GM12878 (cell line): ENCODE results near the gene PDE6C. TPM values are rescaled to one million over a fixed set of nuclear protein-coding genes. Genes with fewer than 3 reads are reported as not detected.

Experiments used
- ATAC-seq: fragments of 200-7000 bp; cut with Tn5 transposase; 3 replicates; pipeline ENCODE4 v1.9.1; 2020; ENCODE audit warnings: mild to moderate bottlenecking, moderate library complexity
- BruUV-seq: library from RNA; stranded (reverse); fragments of 400-500 nt; replicated peaks from 2 replicates; lab custom pipeline; 2021; lab: Mats Ljungman, UMichigan
- CTCF ChIA-PET: fragments of 300-600 bp; sonication (Branson Sonifier 250); formaldehyde crosslinking; extraction: SDS; loops from one replicate; lab custom pipeline; 2021; ENCODE audit warnings: inconsistent platforms; lab: Yijun Ruan, JAX
- POLR2A ChIA-PET: fragments of 350-600 bp; formaldehyde crosslinking; extraction: SDS; loops from one replicate; lab custom pipeline; 2021; ENCODE audit warnings: inconsistent platforms; lab: Charles Lee
- RAD21 ChIA-PET: fragments of 300-600 bp; sonication (Branson Sonifier 250); formaldehyde crosslinking; loops from one replicate; lab custom pipeline; 2023; ENCODE audit warnings: antibody characterized with exemption; ENCODE audit not compliant: unreplicated experiment; lab: Charles Lee
- SMC1A ChIA-PET: fragments of 300-600 bp; sonication (Branson Sonifier 250); formaldehyde crosslinking; loops from one replicate; lab custom pipeline; 2023; ENCODE audit not compliant: unreplicated experiment, uncharacterized antibody; lab: Charles Lee
- DNase-seq: peaks from one replicate; pipeline ENCODE4 v3.0.0-alpha.2; 2011; ENCODE audit warnings: low read depth, low spot score
- FAIRE-seq: peaks from 3 replicates; lab custom pipeline; 2011; peaks lifted over from hg19 to GRCh38; lab: Jason Lieb, UNC
- H2AFZ ChIP-seq: 2 replicates; pipeline ENCODE4 v1.6.0; 2011; ENCODE audit warnings: low read depth, low read length, control low read depth; ENCODE audit not compliant: control insufficient read depth
- H3K27ac ChIP-seq: 2 replicates; pipeline ENCODE4 v1.5.1; 2011; ENCODE audit warnings: control low read depth; ENCODE audit not compliant: control insufficient read depth, insufficient read depth
- H3K27me3 ChIP-seq, 2 experiments: replicated peaks in 1 of 2; 2 replicates each; pipeline versions ENCODE4 v1.6.0 to v1.6.1; 2011; ENCODE audit warnings: low read length in 1 of 2; ENCODE audit not compliant: control insufficient read depth in 2 of 2, insufficient read depth in 2 of 2
- H3K36me3 ChIP-seq, 2 experiments: 2 replicates each; pipeline ENCODE4 v1.5.1; 2011; ENCODE audit warnings: low read length in 1 of 2; ENCODE audit not compliant: control insufficient read depth in 2 of 2, insufficient read depth in 2 of 2
- H3K4me1 ChIP-seq: 2 replicates; pipeline ENCODE4 v1.6.1; 2011; ENCODE audit warnings: mild to moderate bottlenecking, low read length, moderate library complexity, mixed read lengths; ENCODE audit not compliant: control insufficient read depth, insufficient read depth
- H3K4me2 ChIP-seq: 2 replicates; pipeline ENCODE4 v1.6.0; 2011; ENCODE audit warnings: control low read depth; ENCODE audit not compliant: control insufficient read depth, insufficient read depth
- H3K4me3 ChIP-seq: fragments of 200-600 bp; sonication (generic); 2 replicates; pipeline ENCODE4 v1.5.1; 2016
- H3K79me2 ChIP-seq: 2 replicates; pipeline ENCODE4 v1.6.0; 2011; ENCODE audit warnings: low read length; ENCODE audit not compliant: control insufficient read depth, insufficient read depth
- H3K9ac ChIP-seq: 2 replicates; pipeline ENCODE4 v1.8.0; 2011; ENCODE audit warnings: low read length, control low read depth, mixed read lengths; ENCODE audit not compliant: control insufficient read depth, insufficient read depth
- H3K9me3 ChIP-seq: replicated peaks from 3 replicates; pipeline ENCODE4 v1.5.1; 2011; ENCODE audit warnings: mild to moderate bottlenecking, low read length; ENCODE audit not compliant: control insufficient read depth, insufficient read depth
- H4K20me1 ChIP-seq: 2 replicates; pipeline ENCODE4 v1.6.0; 2011; ENCODE audit not compliant: control insufficient read depth, insufficient read depth
- BCL3 ChIP-seq: IDR thresholded peaks from 2 replicates; pipeline ENCODE4 v1.6.1; 2011; ENCODE audit warnings: borderline replicate concordance, low read depth, mild to moderate bottlenecking, moderate library complexity, low read length; ENCODE audit not compliant: insufficient read depth, poor library complexity, severe bottlenecking
- CHD2 ChIP-seq: IDR thresholded peaks from 2 replicates; pipeline ENCODE4 v1.6.1; 2011; ENCODE audit warnings: low read depth, low read length, improper control_type of control experiment, borderline replicate concordance
- E2F4 ChIP-seq: IDR thresholded peaks from 2 replicates; pipeline ENCODE4 v1.6.1; 2012; ENCODE audit warnings: low read depth, low read length, improper control_type of control experiment
- E2F8 ChIP-seq: fragments of 450-650 bp; IDR thresholded peaks from 2 replicates; pipeline ENCODE4 v1.6.1; 2018; ENCODE audit warnings: mild to moderate bottlenecking, low read depth, moderate library complexity; ENCODE audit not compliant: partially characterized antibody
- EZH2 ChIP-seq: IDR thresholded peaks from 2 replicates; pipeline ENCODE4 v1.6.1; 2012; ENCODE audit warnings: low read depth, mild to moderate bottlenecking, control low read depth, inconsistent platforms, low read length, borderline replicate concordance; ENCODE audit not compliant: control insufficient read depth
- PBX3 ChIP-seq: IDR thresholded peaks from 2 replicates; pipeline ENCODE4 v1.6.1; 2011; ENCODE audit warnings: mild to moderate bottlenecking, low read depth, low read length, moderate library complexity; ENCODE audit not compliant: insufficient replicate concordance
- PML ChIP-seq: IDR thresholded peaks from 2 replicates; pipeline ENCODE4 v1.6.1; 2012; ENCODE audit warnings: low read length, inconsistent platforms
- REST ChIP-seq: IDR thresholded peaks from 2 replicates; pipeline ENCODE4 v1.6.1; 2012; ENCODE audit warnings: mild to moderate bottlenecking, low read depth, low read length
- SMAD5 ChIP-seq: IDR thresholded peaks from 2 replicates; pipeline ENCODE4 v1.6.1; 2016; ENCODE audit warnings: antibody characterized with exemption, low read depth
- SP1 ChIP-seq: IDR thresholded peaks from one replicate; pipeline ENCODE4 v1.6.1; 2011; ENCODE audit warnings: low read depth, low read length
- TARDBP ChIP-seq: IDR thresholded peaks from 2 replicates; pipeline ENCODE4 v1.6.1; 2016; ENCODE audit warnings: borderline replicate concordance
- TCF12 ChIP-seq: IDR thresholded peaks from 2 replicates; pipeline ENCODE4 v1.6.1; 2011; ENCODE audit warnings: low read depth, mild to moderate bottlenecking, low read length
- ZBED1 ChIP-seq: IDR thresholded peaks from 2 replicates; pipeline ENCODE4 v1.6.1; 2016; ENCODE audit warnings: borderline replicate concordance
- WGBS: methylation state at CpG from one replicate; pipeline ENCODE4 v1.1.6; 2016; ENCODE audit warnings: low lambda C conversion rate; ENCODE audit not compliant: insufficient replicate concordance, insufficient coverage; ENCODE audit errors: missing lambda C conversion rate; 5-methylcytosine and 5-hydroxymethylcytosine counted together
- in situ Hi-C: fragments of 300-500 bp; cut with MboI; formaldehyde crosslinking; loops from 9 replicates; pipeline ENCODE4 v1.14.3; 2018; ENCODE audit warnings: mixed read lengths
- intact Hi-C: fragments of 100-400 bp; cut with micrococcal nuclease; formaldehyde crosslinking; loops from one replicate; pipeline ENCODE4 v1.14.2; 2022; ENCODE audit not compliant: unreplicated experiment
- polyA plus RNA-seq, 11 experiments: library from polyadenylated mRNA; depleted of rRNA in 4 of 11; unstranded in 6 of 11; stranded (reverse) in 5 of 11; fragments of >200 nt; fragmentation: Nextera tagmentation in 4 of 11; fragmentation: Illumina TruSeq in 1 of 11; extraction: Ambion mirVana in 4 of 11; extraction: Trizol in 1 of 11; gene quantifications; 1 replicate in 1 of 11; 2 replicates in 10 of 11; pipeline versions ENCODE4 v1.2.1 to v1.2.3, GENCODE V29; 2011 to 2016; ENCODE audit warnings: inconsistent platforms in 2 of 11, missing spikeins in 2 of 11, low read depth in 1 of 11
- total RNA-seq, 4 experiments: library from RNA; depleted of rRNA in 3 of 4; stranded (reverse); fragments of >200 nt in 3 of 4; fragmentation: Illumina TruSeq in 1 of 4; extraction: Trizol in 1 of 4; gene quantifications; 2 replicates each; pipeline versions ENCODE4 v1.2.1 to v1.2.3, GENCODE V29; 2013 to 2021

Gene PDE6C
- total and polyA plus RNA-seq, 10 of the 15 experiments (the other 5 are each of a cell fraction or from before 2014, with no cell fraction given): not detected

GRCh38 chr10:93639791-93640190 lies 27.5 kb downstream of the PDE6C start (continued):
- TF ChIP-seq PBX3 (no peak), ZBED1 (no peak)

GRCh38 chr10:93652857-93653256 lies 40.5 kb downstream of the PDE6C start:
- ATAC-seq (no peak), FAIRE-seq (no peak), DNase-seq (no peak)
- WGBS: 0% methylated on average over 1 of the region's 1 CpG
- H3K27ac ChIP-seq: no peak overlapping the region
- intact Hi-C loops: no loop called here
- H3K4me2 ChIP-seq: no peak overlapping the region
- H3K4me3 ChIP-seq: no peak overlapping the region
- SMC1A ChIA-PET: no interaction called here
- no TSS peak for BruUV-seq
- CTCF ChIA-PET: no interaction called here
- no peaks in the 10 kb centered on the region for H3K79me2 ChIP-seq
- H2AFZ ChIP-seq: no peak overlapping the region
- RAD21 ChIA-PET: no interaction called here
- H3K4me1 ChIP-seq: no peaks in the 10 kb centered on the region
- H3K27me3 ChIP-seq: no peaks in the 10 kb centered on the region
- POLR2A ChIA-PET: no interaction called here
- H4K20me1 ChIP-seq: no peaks in the 10 kb centered on the region
- in situ Hi-C loops: no loop called here
- H3K36me3 ChIP-seq: no peaks in the 10 kb centered on the region
- no peak overlapping the region for H3K9ac ChIP-seq
- peaks cover 2% of the 10 kb centered on the region; the same call in 1 of the 3 replicates for H3K9me3 ChIP-seq
- TF ChIP-seq TCF12 (no peak), EZH2 (no peak), SP1 (no peak), REST (no peak), E2F8 (no peak), TARDBP (no peak), E2F4 (no peak), BCL3 (no peak), PML (no peak), SMAD5 (no peak), CHD2 (no peak)
